Stimulated activated CD8-positive, alpha-beta memory T cell treated with anti-CD3 and anti-CD28 coated beads, Interleukin-12 subunit alpha, Interleukin-12 subunit beta, amount 100 ng/mL, for 24 hours (primary cell): ENCODE results near the gene AIG1.
"Not testable (repeated sequence)": the region's sequence is repeated elsewhere in the genome, so short reads cannot be mapped to it uniquely, and the experiment has no call there.

Experiments used
- DNase-seq: peaks from one replicate; pipeline ENCODE4 v3.0.0-alpha.2; 2020; ENCODE audit errors: extremely low read depth

Gene AIG1

GRCh38 chr6:143164565-143165105, 103.9 kb downstream of the AIG1 start:
- DNase-seq = no peak

- DNase-seq = no peak
Measured at GRCh38 chr6:143165315-143165855, 104.7 kb downstream of the AIG1 start.

GRCh38 chr6:143166247-143166695, 105.6 kb downstream of the AIG1 start:
- DNase-seq = no peak

- DNase-seq = no peak
Measured at GRCh38 chr6:143167224-143167623, 106.5 kb downstream of the AIG1 start.

- not testable (repeated sequence) for DNase-seq
Measured at GRCh38 chr6:143168396-143168816, 107.7 kb downstream of the AIG1 start.

- DNase-seq = no peak
Measured at GRCh38 chr6:143169440-143169839, 108.8 kb downstream of the AIG1 start.

- no peak for DNase-seq
Measured at GRCh38 chr6:143174516-143174915, 113.8 kb downstream of the AIG1 start.

GRCh38 chr6:143174951-143175350, 114.3 kb downstream of the AIG1 start:
- no peak for DNase-seq

- DNase-seq = no peak
Measured at GRCh38 chr6:143176090-143177021, 115.7 kb downstream of the AIG1 start.

- DNase-seq = no peak
Measured at GRCh38 chr6:143177706-143178105, 117.0 kb downstream of the AIG1 start.

- DNase-seq = no peak
Measured at GRCh38 chr6:143179096-143179495, 118.4 kb downstream of the AIG1 start.

- DNase-seq = no peak
Measured at GRCh38 chr6:143179901-143180612, 119.4 kb downstream of the AIG1 start.

GRCh38 chr6:143180826-143181225, 120.1 kb downstream of the AIG1 start:
- no peak for DNase-seq

GRCh38 chr6:143183666-143184065, 123.0 kb downstream of the AIG1 start:
- no peak for DNase-seq

- no peak for DNase-seq
Measured at GRCh38 chr6:143185288-143185687, 124.6 kb downstream of the AIG1 start.

- no peak for DNase-seq
Measured at GRCh38 chr6:143187238-143187923, 126.7 kb downstream of the AIG1 start.

- no peak for DNase-seq
Measured at GRCh38 chr6:143188292-143188691, 127.6 kb downstream of the AIG1 start.

- no peak for DNase-seq
Measured at GRCh38 chr6:143191361-143191760, 130.7 kb downstream of the AIG1 start.

GRCh38 chr6:143192766-143193165, 132.1 kb downstream of the AIG1 start:
- DNase-seq = no peak

GRCh38 chr6:143193571-143194094, 132.9 kb downstream of the AIG1 start:
- DNase-seq = no peak

- DNase-seq = no peak
Measured at GRCh38 chr6:143194095-143194589, 133.5 kb downstream of the AIG1 start.
